Measurements from ENCODE around the gene KCNH3. TPM values are rescaled to one million over a fixed set of nuclear protein-coding genes. Genes with fewer than 3 reads are reported as not detected.
A peak's percentile ranks its signal among the peaks of the same experiment; 100 is the strongest.

The KCNH3 gene
- total and polyA plus RNA-seq, 2 of the 8 experiments (the other 6 are each of a cell fraction or from before 2014, with no cell fraction given), result 0.24 to 0.50 TPM

- no peak overlapping the region; the same call in 1 of the 2 replicates for H3K18ac ChIP-seq (ENCODE audit: extremely low read depth, low read length)
- no peak overlapping the region for H3K4me3 ChIP-seq (ENCODE audit: extremely low read depth in 1 of 4, insufficient read depth in 2 of 4, low read depth in 3 of 4, low read length in 4 of 4)
- H3K27me3 ChIP-seq (replicated peaks in 1 of 4; ENCODE audit: control insufficient read depth in 3 of 4, extremely low read depth in 1 of 4, insufficient read depth in 3 of 4, low read length in 3 of 4), result peaks cover 68 to 100% (median 98%) of the 10 kb centered on the region in 4 experiments
- H2BK5ac ChIP-seq (ENCODE audit: low read depth, low read length), result no peak overlapping the region
- peaks cover 0 to 6% (median 0%) of the 10 kb centered on the region in 4 experiments; a peak in 1 of 8 replicates for H3K36me3 ChIP-seq (ENCODE audit: control insufficient read depth in 2 of 4, insufficient read depth in 4 of 4, low read length in 3 of 4)
- no peak overlapping the region for H4K5ac ChIP-seq (ENCODE audit: insufficient read length, low read depth, low read length)
- TF ChIP-seq USF2 (IDR thresholded peaks at IDR 0.05; ENCODE audit: low read length) (no peak), EGR1 (IDR thresholded peaks at IDR 0.05; ENCODE audit: borderline replicate concordance, low read depth, low read length) (no peak), PHF8 (conservative IDR thresholded peaks at IDR 0.05; ENCODE audit: low read depth, low read length) (no peak)
- no peak overlapping the region for H3K4ac ChIP-seq (replicated peaks; ENCODE audit: insufficient read length, low read depth, low read length)
- H3K4me1 ChIP-seq (replicated peaks in 1 of 4; ENCODE audit: control insufficient read depth in 3 of 4, insufficient read depth in 4 of 4, low read length in 3 of 4), result peaks cover 0 to 34% (median 17%) of the 10 kb centered on the region in 4 experiments; a peak in 6 of 7 replicates
- H3K79me2 ChIP-seq (ENCODE audit: control insufficient read depth in 1 of 2, insufficient read depth in 2 of 2, low read length in 2 of 2), result no peaks in the 10 kb centered on the region
- H3K9me3 ChIP-seq (ENCODE audit: insufficient read depth in 2 of 2, low read depth in 1 of 2, low read length in 1 of 2), result no peaks in the 10 kb centered on the region
- peak overlapping the region; percentile 35; the same call in 1 of the 2 replicates for H4K8ac ChIP-seq (ENCODE audit: extremely low read depth, insufficient read depth, low read length)
- no peaks in the 10 kb centered on the region for H3K79me1 ChIP-seq (ENCODE audit: low read depth, low read length)
- peaks cover 16% of the 10 kb centered on the region for H3K23me2 ChIP-seq (ENCODE audit: low read depth, low read length)
- 0 out of 2 replicates have a peak overlapping the region, but pooled peaks have one; percentile 26 for H2AK5ac ChIP-seq (ENCODE audit: low read depth, low read length)
- no peak overlapping the region for H2BK15ac ChIP-seq (ENCODE audit: low read length)
- 0 out of 2 replicates have a peak overlapping the region, but pooled peaks have one; percentile 61 for H2BK20ac ChIP-seq (ENCODE audit: low read length)
- DNase-seq (ENCODE audit: low read depth in 1 of 2, low spot score in 2 of 2), result no peak
- H3K56ac ChIP-seq (replicated peaks; ENCODE audit: insufficient read length, low read depth, low read length), result no peak overlapping the region
- H3K4me2 ChIP-seq (ENCODE audit: insufficient read depth in 1 of 2, low read depth in 2 of 2, low read length in 2 of 2), result no peak overlapping the region
- no peak overlapping the region for H3K27ac ChIP-seq (ENCODE audit: low read depth, low read length)
- H4K91ac ChIP-seq (replicated peaks; ENCODE audit: insufficient read length, low read length), result no peak overlapping the region
- WGBS, 2 experiments (ENCODE audit: extremely low coverage in 1 of 2, insufficient coverage in 1 of 2, insufficient read length in 1 of 2, insufficient replicate concordance in 2 of 2, low coverage in 1 of 2, low lambda C conversion rate in 2 of 2, missing lambda C conversion rate in 1 of 2), result 86% methylated on average over 18 of the region's 18 CpGs; no CpG with 5 or more reads in 1 of the 2 experiments
- CTCF ChIA-PET (ENCODE audit: partially characterized antibody), result interaction anchor here (0.5 to 7.8 kb wide), 8 partner anchors 11 to 243 kb away, joined by 3 to 91 read pairs (median 4); no protein-coding TSS in a partner anchor
- no peak overlapping the region for H3K9ac ChIP-seq (replicated peaks in 1 of 4; ENCODE audit: extremely low read depth in 1 of 4, low read depth in 3 of 4, low read length in 3 of 4)
- no peak overlapping the region for H2AFZ ChIP-seq (ENCODE audit: low read length)
- no peak overlapping the region for H2BK120ac ChIP-seq (replicated peaks; ENCODE audit: low read depth, low read length)
- no peak overlapping the region for H3K23ac ChIP-seq (ENCODE audit: insufficient read length)
- POLR2A ChIA-PET (ENCODE audit: partially characterized antibody), result no interaction called here
- H4K20me1 ChIP-seq (replicated peaks in 1 of 2; ENCODE audit: control insufficient read depth in 1 of 2, insufficient read depth in 2 of 2, low read length in 2 of 2), result peaks cover 5 to 14% of the 10 kb centered on the region in 2 experiments
- H2BK12ac ChIP-seq (ENCODE audit: low read depth, low read length), result peak overlapping the region; percentile 75; the same call in 1 of the 2 replicates
- no peak for FAIRE-seq
- H3K14ac ChIP-seq (ENCODE audit: insufficient read length), result no peak overlapping the region
Observed at GRCh38 chr12:49541140-49541861, 2.5 kb downstream of the KCNH3 start.

Measured in H1 (cell line).